ENCODE results near the gene COG3.

COG3 gene

GRCh38 chr13:45447050-45447661 is 17.6 kb upstream of the COG3 start:
- no peak for DNase-seq (ENCODE audit: low read depth, low spot score)

GRCh38 chr13:45448965-45449559 is 15.7 kb upstream of the COG3 start:
- no peak for DNase-seq (ENCODE audit: low read depth, low spot score)

GRCh38 chr13:45451282-45451681 is 13.5 kb upstream of the COG3 start:
- no peak for DNase-seq (ENCODE audit: low read depth, low spot score)

GRCh38 chr13:45454204-45454603 is 10.5 kb upstream of the COG3 start:
- no peak for DNase-seq (ENCODE audit: low read depth, low spot score)

- DNase-seq (ENCODE audit: low read depth, low spot score), result no peak
Observed at GRCh38 chr13:45456196-45456972, 8.4 kb upstream of the COG3 start.

GRCh38 chr13:45464141-45464686 is 525 bp upstream of the COG3 start:
- DNase-seq (ENCODE audit: low read depth, low spot score), result no peak

GRCh38 chr13:45466359-45466758 is 1.6 kb downstream of the COG3 start:
- no peak for DNase-seq (ENCODE audit: low read depth, low spot score)

GRCh38 chr13:45468635-45469034 is 3.9 kb downstream of the COG3 start:
- no peak for DNase-seq (ENCODE audit: low read depth, low spot score)

- no peak for DNase-seq (ENCODE audit: low read depth, low spot score)
Observed at GRCh38 chr13:45472171-45472705, 7.5 kb downstream of the COG3 start.

GRCh38 chr13:45473627-45474026 is 8.9 kb downstream of the COG3 start:
- DNase-seq (ENCODE audit: low read depth, low spot score), result no peak

- no peak for DNase-seq (ENCODE audit: low read depth, low spot score)
Observed at GRCh38 chr13:45474584-45475454, 10.1 kb downstream of the COG3 start.

- DNase-seq (ENCODE audit: low read depth, low spot score), result no peak
Observed at GRCh38 chr13:45479661-45480060, 14.9 kb downstream of the COG3 start.

GRCh38 chr13:45481688-45482087 is 16.9 kb downstream of the COG3 start:
- DNase-seq (ENCODE audit: low read depth, low spot score), result no peak

GRCh38 chr13:45482571-45483173 is 17.9 kb downstream of the COG3 start:
- no peak for DNase-seq (ENCODE audit: low read depth, low spot score)

- no peak for DNase-seq (ENCODE audit: low read depth, low spot score)
Observed at GRCh38 chr13:45487604-45488003, 22.9 kb downstream of the COG3 start.

GRCh38 chr13:45490068-45490467 is 25.3 kb downstream of the COG3 start:
- DNase-seq (ENCODE audit: low read depth, low spot score), result no peak

GRCh38 chr13:45492538-45492937 is 27.8 kb downstream of the COG3 start:
- no peak for DNase-seq (ENCODE audit: low read depth, low spot score)

GRCh38 chr13:45496942-45497341 is 32.2 kb downstream of the COG3 start:
- no peak for DNase-seq (ENCODE audit: low read depth, low spot score)

- no peak for DNase-seq (ENCODE audit: low read depth, low spot score)
Observed at GRCh38 chr13:45500492-45501174, 35.9 kb downstream of the COG3 start.

- no peak for DNase-seq (ENCODE audit: low read depth, low spot score)
Observed at GRCh38 chr13:45501175-45501526, 36.4 kb downstream of the COG3 start.

GRCh38 chr13:45503658-45504057 is 38.9 kb downstream of the COG3 start:
- no peak for DNase-seq (ENCODE audit: low read depth, low spot score)
